Astrocyte (in vitro differentiated cells and primary cell): ENCODE measurements around the gene WNT7A. TPM values are rescaled to one million over a fixed set of nuclear protein-coding genes. Genes with fewer than 3 reads are reported as not detected.

ENCODE experiments used
- DNase-seq: peaks from one replicate; pipeline ENCODE4 v3.0.0-alpha.2; 2010; ENCODE audit warnings: low read depth
- FAIRE-seq: peaks from 2 replicates; lab custom pipeline; 2011; peaks lifted over from hg19 to GRCh38; lab: Jason Lieb, UNC
- H2AFZ ChIP-seq: 2 replicates; pipeline ENCODE4 v1.6.0; 2012; ENCODE audit warnings: low read depth, low read length, inconsistent platforms
- H3K27ac ChIP-seq: 2 replicates; pipeline ENCODE4 v1.5.1; 2011; ENCODE audit warnings: low read depth, low read length, inconsistent platforms
- H3K27me3 ChIP-seq: 2 replicates; pipeline ENCODE4 v1.6.0; 2011; ENCODE audit warnings: low read length, inconsistent platforms; ENCODE audit not compliant: insufficient read depth
- H3K36me3 ChIP-seq: 2 replicates; pipeline ENCODE4 v1.5.1; 2011; ENCODE audit warnings: low read length, inconsistent platforms; ENCODE audit not compliant: insufficient read depth
- H3K4me1 ChIP-seq: 2 replicates; pipeline ENCODE4 v1.5.1; 2011; ENCODE audit warnings: low read length, inconsistent platforms; ENCODE audit not compliant: insufficient read depth
- H3K4me2 ChIP-seq: 2 replicates; pipeline ENCODE4 v1.6.0; 2012; ENCODE audit warnings: low read length, inconsistent platforms
- H3K4me3 ChIP-seq: 2 replicates; pipeline ENCODE4 v1.5.1; 2011; ENCODE audit warnings: low read depth, mild to moderate bottlenecking, low read length, inconsistent platforms; ENCODE audit not compliant: insufficient read depth
- H3K79me2 ChIP-seq: 2 replicates; pipeline ENCODE4 v1.6.0; 2012; ENCODE audit warnings: mild to moderate bottlenecking, low read length, inconsistent platforms; ENCODE audit not compliant: insufficient read depth
- H3K9ac ChIP-seq: 2 replicates; pipeline ENCODE4 v1.6.0; 2012; ENCODE audit warnings: mild to moderate bottlenecking, low read length, inconsistent platforms
- H3K9me3 ChIP-seq: 2 replicates; pipeline ENCODE4 v1.5.1; 2012; ENCODE audit warnings: low read depth, mild to moderate bottlenecking, low read length, inconsistent platforms; ENCODE audit not compliant: insufficient read depth
- H4K20me1 ChIP-seq: 2 replicates; pipeline ENCODE4 v1.6.0; 2012; ENCODE audit warnings: low read length, inconsistent platforms; ENCODE audit not compliant: insufficient read depth
- H3K27ac Mint-ChIP-seq: one replicate; pipeline ENCODE4 v1.8.0; 2021; ENCODE audit warnings: mild to moderate bottlenecking, mixed read lengths; ENCODE audit not compliant: unreplicated experiment
- H3K27me3 Mint-ChIP-seq: one replicate; pipeline ENCODE4 v1.8.0; 2021; ENCODE audit warnings: low read depth, mixed read lengths; ENCODE audit not compliant: unreplicated experiment
- H3K36me3 Mint-ChIP-seq: one replicate; pipeline ENCODE4 v1.8.0; 2021; ENCODE audit warnings: low read depth, mixed read lengths; ENCODE audit not compliant: unreplicated experiment
- H3K4me1 Mint-ChIP-seq: one replicate; pipeline ENCODE4 v1.8.0; 2021; ENCODE audit warnings: low read depth, mixed read lengths; ENCODE audit not compliant: unreplicated experiment
- H3K4me3 Mint-ChIP-seq: one replicate; pipeline ENCODE4 v1.8.0; 2021; ENCODE audit warnings: mild to moderate bottlenecking, moderate library complexity, mixed read lengths; ENCODE audit not compliant: unreplicated experiment
- H3K9me3 Mint-ChIP-seq: one replicate; pipeline ENCODE4 v1.8.0; 2021; ENCODE audit warnings: mild to moderate bottlenecking, mixed read lengths; ENCODE audit not compliant: unreplicated experiment
- CTCF ChIP-seq: IDR thresholded peaks from 2 replicates; pipeline ENCODE4 v1.5.1; 2011; ENCODE audit warnings: low read depth, mild to moderate bottlenecking, inconsistent platforms, low read length, moderate library complexity; ENCODE audit not compliant: insufficient read depth
- EZH2 ChIP-seq: IDR thresholded peaks from 2 replicates; pipeline ENCODE4 v1.6.1; 2012; ENCODE audit warnings: mild to moderate bottlenecking, low read length, inconsistent platforms; ENCODE audit not compliant: insufficient read depth
- total RNA-seq: library from RNA; stranded (reverse); gene quantifications from 2 replicates; pipeline ENCODE4 v1.2.1, GENCODE V29; 2021

The WNT7A gene
- total RNA-seq, 1 donor from 2014 or later = 1.7 TPM

GRCh38 chr3:13822871-13823585 lies 56.8 kb downstream of the WNT7A start:
- H3K27me3 Mint-ChIP-seq = peaks cover 14% of the 10 kb centered on the region

GRCh38 chr3:13822042-13822441 lies 57.8 kb downstream of the WNT7A start:
- Histone ChIP-seq H3K27ac (no peak overlapping the region), H3K4me1 (no peaks in the 10 kb centered on the region), H2AFZ (no peak overlapping the region), H3K79me2 (no peaks in the 10 kb centered on the region), H3K9me3 (peaks cover 9% of the 10 kb centered on the region), H3K4me2 (no peak overlapping the region), H3K36me3 (no peaks in the 10 kb centered on the region), H3K4me3 (no peak overlapping the region), H3K27me3 (no peaks in the 10 kb centered on the region), H3K9ac (no peak overlapping the region), H4K20me1 (no peaks in the 10 kb centered on the region)
- H3K27me3 Mint-ChIP-seq = peaks cover 10% of the 10 kb centered on the region
- no peak for DNase-seq
- no peaks in the 10 kb centered on the region for H3K36me3 Mint-ChIP-seq
- H3K9me3 Mint-ChIP-seq = peaks cover 10% of the 10 kb centered on the region
- TF ChIP-seq EZH2 = no peak
- TF ChIP-seq CTCF = no peak
- FAIRE-seq = no peak
- H3K4me1 Mint-ChIP-seq = no peaks in the 10 kb centered on the region
- H3K27ac Mint-ChIP-seq = no peak overlapping the region
- H3K4me3 Mint-ChIP-seq = no peak overlapping the region

More at GRCh38 chr3:13822871-13823585, 56.8 kb downstream of the WNT7A start:
- H2AFZ ChIP-seq = no peak overlapping the region
- H3K27me3 ChIP-seq = no peaks in the 10 kb centered on the region
- Mint-ChIP-seq H3K4me3 (no peak overlapping the region), H3K36me3 (no peaks in the 10 kb centered on the region), H3K4me1 (no peaks in the 10 kb centered on the region), H3K9me3 (peaks cover 4% of the 10 kb centered on the region), H3K27ac (no peak overlapping the region)
- no peak overlapping the region for H3K27ac ChIP-seq
- no peak for TF ChIP-seq EZH2
- TF ChIP-seq CTCF = no peak
- no peaks in the 10 kb centered on the region for H3K36me3 ChIP-seq
- H3K4me1 ChIP-seq = no peaks in the 10 kb centered on the region
- no peak for DNase-seq
- no peak overlapping the region for H3K4me2 ChIP-seq
- peaks cover 5% of the 10 kb centered on the region for H3K9me3 ChIP-seq
- no peak overlapping the region for H3K4me3 ChIP-seq
- H4K20me1 ChIP-seq = no peaks in the 10 kb centered on the region
- H3K79me2 ChIP-seq = no peaks in the 10 kb centered on the region
- FAIRE-seq = no peak
- H3K9ac ChIP-seq = no peak overlapping the region

GRCh38 chr3:13821126-13821525 lies 58.7 kb downstream of the WNT7A start:
- Histone ChIP-seq H3K27me3 (no peaks in the 10 kb centered on the region), H3K4me2 (no peak overlapping the region), H3K36me3 (no peaks in the 10 kb centered on the region), H3K9me3 (peaks cover 18% of the 10 kb centered on the region), H2AFZ (no peak overlapping the region), H3K9ac (no peak overlapping the region), H4K20me1 (no peaks in the 10 kb centered on the region), H3K4me1 (no peaks in the 10 kb centered on the region), H3K4me3 (no peak overlapping the region), H3K79me2 (no peaks in the 10 kb centered on the region), H3K27ac (no peak overlapping the region)
- no peak overlapping the region for H3K4me3 Mint-ChIP-seq
- peaks cover 3% of the 10 kb centered on the region for H3K27me3 Mint-ChIP-seq
- H3K9me3 Mint-ChIP-seq = peaks cover 16% of the 10 kb centered on the region
- H3K4me1 Mint-ChIP-seq = no peaks in the 10 kb centered on the region
- FAIRE-seq (no peak), DNase-seq (no peak)
- no peaks in the 10 kb centered on the region for H3K36me3 Mint-ChIP-seq
- TF ChIP-seq CTCF (no peak), EZH2 (no peak)
- H3K27ac Mint-ChIP-seq = no peak overlapping the region
